Measurements from ENCODE around the gene ANXA8L1.
"Not testable (repeated sequence)": the region's sequence is repeated elsewhere in the genome, so short reads cannot be mapped to it uniquely, and the experiment has no call there.

ANXA8L1 gene

GRCh38 chr10:46375406-46375805 is at the start of gene ANXA8L1:
ANXA8L1 (plus strand) TSS chr10:46375776; CDS start chr10:46375852, 76 bp downstream.
- DNase-seq; in situ Hi-C loops (cut with MboI; ENCODE audit: low pct_unique_long_range_greater_than_20kb, low sequenced_read_pairs): not testable (repeated sequence)

DNA sequence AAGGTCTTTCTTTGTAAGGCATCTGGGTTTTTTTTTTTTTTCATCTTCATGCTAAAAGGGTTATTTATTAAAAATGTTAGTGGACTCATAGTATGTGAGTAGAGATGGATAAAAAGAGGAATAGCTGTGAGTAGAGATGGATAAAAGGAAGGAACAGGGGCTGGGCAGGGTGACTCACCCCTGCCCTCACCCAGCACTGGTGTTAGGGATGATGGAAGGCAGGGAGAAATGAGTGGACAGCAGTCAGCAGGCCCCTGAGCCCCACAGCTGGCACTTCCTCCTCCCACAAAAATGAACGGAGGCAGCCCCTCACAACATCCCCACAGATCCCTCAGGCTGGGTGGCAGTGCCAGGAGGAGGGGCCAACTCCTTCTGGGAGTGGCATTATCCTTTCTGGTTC is 49.5 kb upstream of the ANXA8L1 start:
- no peak for DNase-seq
- in situ Hi-C loops (cut with MboI; ENCODE audit: low pct_unique_long_range_greater_than_20kb, low sequenced_read_pairs): no loop called here

GRCh38 chr10:46326971-46327370 is 48.6 kb upstream of the ANXA8L1 start:
- in situ Hi-C loops (cut with MboI; ENCODE audit: low pct_unique_long_range_greater_than_20kb, low sequenced_read_pairs): no loop called here
- no peak for DNase-seq

DNA sequence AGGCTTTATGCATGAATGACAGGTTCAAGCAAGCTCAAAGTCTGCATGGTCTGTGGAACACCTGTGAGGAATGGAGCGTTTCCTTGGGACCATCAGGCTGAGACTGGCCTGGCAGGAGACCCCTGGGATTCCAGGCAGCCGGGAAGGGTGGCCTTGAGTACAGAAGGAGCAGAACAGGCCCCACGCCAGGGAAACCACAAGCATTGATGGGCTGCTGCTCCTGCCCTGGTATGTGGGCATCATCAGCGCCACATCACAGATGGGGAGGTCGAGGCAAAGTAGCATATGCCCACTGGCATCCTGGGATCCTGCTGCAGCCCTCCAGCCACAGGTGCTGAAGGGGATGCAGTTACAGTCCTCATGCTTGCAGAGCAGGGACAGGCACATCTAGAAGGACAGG is 47.9 kb upstream of the ANXA8L1 start:
- no peak for DNase-seq
- in situ Hi-C loops (cut with MboI; ENCODE audit: low pct_unique_long_range_greater_than_20kb, low sequenced_read_pairs): no loop called here

- no peak for DNase-seq
- in situ Hi-C loops (cut with MboI; ENCODE audit: low pct_unique_long_range_greater_than_20kb, low sequenced_read_pairs): no loop called here
These were observed 46.5 kb upstream of the ANXA8L1 start for GRCh38 chr10:46328853-46329689.

- DNase-seq: no peak
- in situ Hi-C loops (cut with MboI; ENCODE audit: low pct_unique_long_range_greater_than_20kb, low sequenced_read_pairs): no loop called here
These were observed 45.9 kb upstream of the ANXA8L1 start for GRCh38 chr10:46329690-46330016.

DNA sequence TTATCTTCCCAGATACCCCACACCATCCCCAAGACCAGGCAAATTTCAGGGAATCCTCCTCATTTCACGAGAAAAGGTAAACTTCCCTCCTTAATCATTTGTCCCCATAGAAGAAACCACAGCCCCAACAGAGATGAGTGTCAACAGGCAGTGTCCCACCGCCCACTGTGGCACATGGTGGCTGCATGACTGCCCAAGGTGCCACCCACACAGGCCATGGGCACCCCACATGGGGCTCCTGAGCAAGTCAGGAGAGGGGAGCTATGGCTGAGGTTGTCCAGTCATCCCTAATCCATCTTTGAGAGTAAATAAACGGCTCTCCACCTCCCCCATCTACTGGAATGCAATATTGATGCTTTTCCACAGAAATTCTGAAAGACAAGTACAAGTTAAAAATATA is 44.7 kb upstream of the ANXA8L1 start:
- no peak for DNase-seq
- in situ Hi-C loops (cut with MboI; ENCODE audit: low pct_unique_long_range_greater_than_20kb, low sequenced_read_pairs): no loop called here

GRCh38 chr10:46365484-46365883 is 10.1 kb upstream of the ANXA8L1 start:
- in situ Hi-C loops (cut with MboI; ENCODE audit: low pct_unique_long_range_greater_than_20kb, low sequenced_read_pairs): not testable (repeated sequence)

DNA sequence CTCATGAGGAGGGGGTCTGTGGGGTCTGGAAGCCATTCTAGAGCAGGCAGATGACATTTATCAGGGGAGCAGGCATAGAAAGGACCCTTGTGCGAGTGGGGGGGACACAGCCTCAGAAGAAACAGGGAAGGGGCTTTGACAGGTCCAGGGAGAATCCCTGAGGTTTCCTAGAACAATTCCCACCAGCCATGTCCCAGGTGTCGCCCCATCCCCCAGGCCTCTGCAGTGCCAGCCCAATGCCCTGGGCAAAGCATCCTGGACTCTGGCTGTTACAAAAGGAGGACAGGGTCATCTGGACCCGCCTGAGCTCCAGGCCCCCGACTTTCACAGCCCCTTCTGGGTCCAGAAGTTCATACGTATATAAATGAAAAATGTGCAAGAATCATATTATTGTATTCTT is 8.4 kb upstream of the ANXA8L1 start:
- DNase-seq; in situ Hi-C loops (cut with MboI; ENCODE audit: low pct_unique_long_range_greater_than_20kb, low sequenced_read_pairs): not testable (repeated sequence)

More at GRCh38 chr10:46365484-46365883, 10.1 kb upstream of the ANXA8L1 start:
- not testable (repeated sequence) for DNase-seq

GRCh38 chr10:46367666-46368240 is 7.8 kb upstream of the ANXA8L1 start:
- DNase-seq; in situ Hi-C loops (cut with MboI; ENCODE audit: low pct_unique_long_range_greater_than_20kb, low sequenced_read_pairs): not testable (repeated sequence)

DNA sequence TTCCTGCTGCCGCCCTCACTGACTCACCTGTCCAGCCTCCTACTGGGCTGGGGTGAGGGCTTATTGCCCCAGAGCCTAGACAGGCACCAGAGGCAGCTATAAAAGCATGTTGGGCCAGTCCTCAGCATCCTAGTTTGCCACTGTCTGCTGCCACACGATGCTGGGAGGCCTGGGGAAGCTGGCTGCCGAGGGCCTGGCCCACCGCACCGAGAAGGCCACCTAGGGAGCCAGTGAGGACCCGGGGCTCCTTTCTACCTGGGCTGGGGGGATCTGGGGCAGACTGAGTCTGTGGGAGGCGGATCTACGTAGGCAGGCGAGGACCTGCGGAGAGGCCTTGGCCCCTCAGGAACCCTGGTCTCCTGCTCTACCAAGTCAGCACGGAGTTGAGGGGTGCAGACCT is 6.6 kb upstream of the ANXA8L1 start:
- in situ Hi-C loops (cut with MboI; ENCODE audit: low pct_unique_long_range_greater_than_20kb, low sequenced_read_pairs); DNase-seq: not testable (repeated sequence)

DNA sequence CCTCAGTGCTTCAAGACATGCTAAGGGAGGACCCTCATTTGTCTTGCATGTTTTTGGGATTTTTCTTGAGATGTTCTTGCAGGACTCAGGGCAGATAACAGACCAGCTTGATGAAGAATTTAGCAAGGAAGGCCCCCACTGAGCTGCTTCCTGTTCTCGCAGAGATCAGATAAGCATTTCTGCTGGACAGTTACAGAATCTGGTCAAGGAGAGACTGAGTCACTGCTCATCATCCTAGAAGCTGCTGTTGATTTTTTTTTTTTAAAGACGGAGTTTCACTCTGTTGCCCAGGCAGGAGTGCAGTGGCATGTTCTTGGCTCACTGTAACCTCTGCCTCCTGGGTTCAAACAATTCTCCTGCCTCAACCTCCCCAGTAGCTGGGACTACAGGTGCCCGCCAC is 1.2 kb upstream of the ANXA8L1 start:
- in situ Hi-C loops (cut with MboI; ENCODE audit: low pct_unique_long_range_greater_than_20kb, low sequenced_read_pairs); DNase-seq: not testable (repeated sequence)

DNA sequence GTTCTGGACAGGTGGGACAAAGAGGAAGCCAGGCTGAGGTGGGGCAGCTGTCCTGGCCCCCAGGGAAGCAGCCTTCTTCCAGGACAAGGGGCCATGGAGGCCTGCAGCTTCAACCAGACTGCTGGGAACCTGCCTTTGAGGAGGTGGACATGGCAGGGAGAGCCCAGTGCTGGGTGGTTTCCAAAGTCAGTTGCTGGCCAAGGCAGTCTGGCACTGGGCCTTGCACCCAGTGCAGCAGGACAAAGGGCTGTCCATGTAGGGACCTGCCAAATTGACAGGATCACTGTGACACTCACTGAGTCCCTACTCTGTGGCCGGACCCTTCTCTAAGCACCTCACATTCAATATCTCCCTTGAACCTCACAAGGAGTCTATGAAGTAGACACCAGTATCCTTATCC is 1.4 kb downstream of the ANXA8L1 start:
- in situ Hi-C loops (cut with MboI; ENCODE audit: low pct_unique_long_range_greater_than_20kb, low sequenced_read_pairs): not testable (repeated sequence)

DNA sequence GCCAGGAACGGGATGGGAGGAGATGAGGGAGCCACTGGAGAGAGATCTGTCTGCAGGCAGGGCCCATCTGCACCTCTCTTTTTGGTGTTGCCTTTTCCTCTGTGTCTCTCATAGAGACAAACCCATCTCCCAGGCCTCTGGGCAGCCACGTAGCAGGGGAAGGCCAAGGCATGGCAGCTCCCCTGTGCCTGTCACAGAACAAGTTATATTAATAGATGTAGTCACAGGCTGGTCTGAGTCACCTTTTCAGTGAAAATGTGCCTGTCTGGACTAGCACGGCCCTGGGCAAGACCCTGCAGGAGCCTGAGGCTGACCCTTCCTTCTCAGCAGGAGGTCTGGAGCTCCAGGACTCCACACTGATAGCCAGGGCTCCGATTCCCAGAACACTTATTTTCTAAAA is 2.1 kb downstream of the ANXA8L1 start:
- in situ Hi-C loops (cut with MboI; ENCODE audit: low pct_unique_long_range_greater_than_20kb, low sequenced_read_pairs); DNase-seq: not testable (repeated sequence)

More for the DNA sequence above, 1.4 kb downstream of the ANXA8L1 start:
- not testable (repeated sequence) for DNase-seq

GRCh38 chr10:46378108-46378507 is 2.5 kb downstream of the ANXA8L1 start:
- in situ Hi-C loops (cut with MboI; ENCODE audit: low pct_unique_long_range_greater_than_20kb, low sequenced_read_pairs); DNase-seq: not testable (repeated sequence)

DNA sequence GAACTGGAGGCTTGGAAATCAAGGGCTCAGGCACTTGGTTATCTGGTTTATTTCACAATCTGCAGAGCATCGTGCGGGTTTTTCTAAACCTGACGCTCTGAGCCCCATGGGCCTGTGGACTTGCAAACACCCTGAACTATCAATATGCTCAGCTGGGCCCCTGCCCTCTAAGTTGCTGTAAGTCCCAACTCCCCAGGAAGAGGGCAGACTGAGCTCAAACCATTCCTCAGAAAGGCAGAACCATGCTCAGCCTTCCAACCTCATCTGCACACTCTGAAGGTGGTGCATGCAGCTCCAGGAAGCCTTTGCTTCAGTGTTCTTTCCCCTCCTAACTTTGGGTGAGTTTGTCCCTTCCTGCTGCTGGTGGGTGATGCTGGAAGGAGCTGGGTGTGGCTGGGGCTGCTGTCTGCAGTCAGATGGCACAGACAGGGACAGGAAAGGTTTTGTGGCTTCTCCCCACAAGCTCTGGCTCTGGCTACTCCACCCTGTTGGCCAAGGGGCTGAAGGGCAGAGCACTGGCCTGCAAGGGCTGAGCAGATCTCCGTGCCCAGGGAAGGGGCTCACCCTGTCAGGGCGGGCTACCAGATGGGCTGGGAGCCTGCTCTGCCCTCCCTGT is 3.8 kb downstream of the ANXA8L1 start:
- DNase-seq; in situ Hi-C loops (cut with MboI; ENCODE audit: low pct_unique_long_range_greater_than_20kb, low sequenced_read_pairs): not testable (repeated sequence)

- DNase-seq; in situ Hi-C loops (cut with MboI; ENCODE audit: low pct_unique_long_range_greater_than_20kb, low sequenced_read_pairs): not testable (repeated sequence)
These were observed 10.3 kb downstream of the ANXA8L1 start for GRCh38 chr10:46385858-46386257.

- in situ Hi-C loops (cut with MboI; ENCODE audit: low pct_unique_long_range_greater_than_20kb, low sequenced_read_pairs); DNase-seq: not testable (repeated sequence)
These were observed 11.1 kb downstream of the ANXA8L1 start for GRCh38 chr10:46386694-46387093.

- DNase-seq; in situ Hi-C loops (cut with MboI; ENCODE audit: low pct_unique_long_range_greater_than_20kb, low sequenced_read_pairs): not testable (repeated sequence)
These were observed 11.8 kb downstream of the ANXA8L1 start for GRCh38 chr10:46387309-46387902.

DNA sequence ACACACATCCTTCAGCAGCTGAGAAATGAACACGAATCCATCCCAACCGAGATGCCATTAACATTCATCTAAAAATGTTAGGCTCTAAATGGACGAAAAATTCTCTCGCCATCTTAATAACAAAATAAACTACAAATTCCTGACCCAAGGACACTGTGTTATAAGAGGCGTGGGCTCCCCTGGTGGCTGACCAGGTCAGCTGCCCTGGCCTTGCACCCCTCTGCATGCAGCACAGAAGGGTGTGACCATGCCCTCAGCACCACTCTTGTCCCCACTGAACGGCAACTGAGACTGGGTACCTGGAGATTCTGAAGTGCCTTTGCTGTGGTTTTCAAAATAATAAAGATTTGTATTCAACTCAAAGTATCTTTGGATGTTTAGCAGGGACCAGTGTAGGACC is 15.8 kb downstream of the ANXA8L1 start:
- DNase-seq; in situ Hi-C loops (cut with MboI; ENCODE audit: low pct_unique_long_range_greater_than_20kb, low sequenced_read_pairs): not testable (repeated sequence)
